Activated CD4-positive, alpha-beta T cell treated with anti-CD3 and anti-CD28 coated beads, Interleukin-2, Interleukin-4, amounts not matched to agents 100 ng/mL and 50 ng/mL, durations not matched to agents 16 hours and 8 hours (primary cell): ENCODE measurements around the gene TNFAIP8L3.

Experiments
- DNase-seq: peaks from one replicate; pipeline ENCODE4 v3.0.0-alpha.2; 2020; ENCODE audit warnings: low spot score

TNFAIP8L3 gene

DNA sequence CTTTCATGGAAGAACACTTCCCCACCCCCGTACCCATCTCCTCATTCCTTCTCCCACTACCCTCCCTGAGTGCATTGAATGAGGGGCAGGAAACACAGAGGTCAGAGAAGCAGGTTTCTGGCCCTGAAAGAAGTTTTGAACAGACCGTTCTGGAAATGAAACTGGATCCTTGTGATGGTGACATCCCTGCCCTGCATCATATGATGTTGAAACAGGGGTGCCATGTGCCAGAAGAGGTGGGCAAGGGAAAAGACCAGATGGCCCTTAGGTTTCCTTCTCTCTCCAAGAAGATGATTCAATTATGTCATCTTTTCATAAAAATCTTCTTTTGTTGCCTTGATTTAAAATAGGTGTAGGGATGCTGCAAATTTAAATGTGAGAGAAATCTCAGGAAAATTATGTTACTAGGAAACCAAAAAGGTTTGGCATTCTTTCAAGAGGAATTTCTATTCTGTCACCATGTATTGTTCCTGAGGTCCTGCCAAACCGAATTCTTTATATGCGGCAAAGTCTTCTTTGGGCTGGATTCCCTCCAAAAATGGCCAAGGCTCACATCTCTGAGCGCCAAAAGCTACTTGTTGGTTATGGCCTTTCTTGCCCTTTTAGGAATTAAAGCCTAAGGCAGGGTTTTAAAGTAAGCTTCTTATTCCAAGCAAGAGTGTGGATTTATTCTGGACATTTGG, 19.9 kb upstream of the TNFAIP8L3 start:
- DNase-seq = no peak

DNA sequence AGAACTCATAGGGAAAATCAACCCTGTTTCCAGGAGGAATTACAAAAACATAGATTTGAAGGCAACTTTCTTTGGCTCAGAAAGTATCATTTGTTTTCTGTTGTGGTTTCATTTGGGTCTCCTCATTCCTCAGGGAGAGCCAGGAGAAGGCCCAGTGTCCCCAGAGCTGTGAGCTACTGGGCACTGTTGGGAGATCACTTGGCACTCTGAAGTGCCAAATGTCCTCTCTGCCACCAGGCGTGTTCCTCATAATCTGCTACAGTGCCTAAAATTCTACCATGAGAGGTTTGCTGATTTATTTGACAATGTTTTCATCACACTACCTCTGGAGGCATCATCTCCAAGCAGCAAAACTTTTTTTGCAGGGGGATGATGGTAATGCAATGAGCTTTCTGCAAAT, 17.4 kb upstream of the TNFAIP8L3 start:
- DNase-seq = no peak

DNA sequence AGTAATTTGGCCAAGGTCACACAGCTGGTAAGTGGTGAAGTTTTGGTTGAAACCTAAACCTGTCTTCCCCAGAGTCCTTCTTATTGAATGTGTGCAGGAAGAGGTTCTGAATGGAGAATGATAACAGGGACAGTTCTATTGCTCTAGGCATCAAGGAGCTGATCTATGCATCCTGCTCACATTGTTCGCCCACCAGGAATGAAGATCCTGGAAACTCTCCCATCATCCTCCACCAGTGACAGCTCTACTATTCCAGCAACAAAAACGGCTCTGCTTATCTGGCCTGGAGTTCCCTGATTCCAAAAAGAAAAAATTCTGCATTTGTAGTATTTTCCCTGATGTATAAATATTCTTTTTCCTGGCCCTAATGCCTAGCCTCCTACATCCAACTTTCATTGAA, 16.4 kb upstream of the TNFAIP8L3 start:
- no peak for DNase-seq

DNA sequence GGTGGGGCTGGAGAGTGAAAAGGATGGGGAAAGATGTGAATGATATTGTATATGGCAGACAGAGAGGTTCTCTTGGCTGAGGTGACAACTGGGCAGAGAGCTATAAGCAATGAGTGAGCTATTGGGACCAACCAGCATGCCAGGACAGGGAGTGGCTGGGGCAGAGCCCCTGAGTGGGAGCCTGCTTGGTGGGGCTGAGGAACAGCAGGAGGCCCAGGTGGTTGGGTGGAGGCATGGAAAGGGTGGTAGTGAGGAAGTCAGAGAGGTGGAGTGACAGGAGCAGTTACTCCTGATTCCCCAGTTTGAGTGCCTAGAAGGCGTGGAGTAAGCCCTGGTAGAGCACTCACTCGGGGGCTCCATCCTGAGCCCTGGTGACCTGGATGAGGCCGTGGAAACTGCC, 15.5 kb upstream of the TNFAIP8L3 start:
- no peak for DNase-seq

DNA sequence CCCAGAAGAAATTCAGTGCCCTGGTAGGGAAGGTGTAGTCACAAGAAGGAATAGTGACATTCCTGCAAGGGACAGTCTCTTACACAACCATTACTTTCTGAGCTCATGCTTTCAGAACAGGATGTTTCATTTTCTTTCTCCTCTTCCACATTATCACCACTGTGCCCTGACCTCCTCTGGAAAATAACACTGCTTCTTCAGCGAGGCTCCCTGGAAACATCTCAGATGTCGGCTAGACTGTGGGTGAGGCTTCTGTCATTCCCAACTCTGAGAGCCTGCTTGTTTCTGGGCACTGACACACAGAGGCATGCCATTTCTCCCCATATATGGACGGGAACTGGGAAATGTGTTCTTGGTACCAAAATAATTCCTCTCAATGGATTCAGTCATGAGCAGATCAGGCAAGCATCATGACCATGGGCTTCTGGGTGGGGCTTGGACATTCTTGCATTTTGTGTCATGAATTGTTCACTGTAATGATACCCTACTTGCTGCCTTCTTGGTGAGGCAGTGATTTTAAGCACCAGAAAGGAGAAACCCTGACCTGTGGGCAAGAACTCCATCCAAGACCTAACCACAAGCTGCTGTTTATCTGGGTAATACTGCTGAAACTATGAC, 14.3 kb upstream of the TNFAIP8L3 start:
- DNase-seq = no peak

DNA sequence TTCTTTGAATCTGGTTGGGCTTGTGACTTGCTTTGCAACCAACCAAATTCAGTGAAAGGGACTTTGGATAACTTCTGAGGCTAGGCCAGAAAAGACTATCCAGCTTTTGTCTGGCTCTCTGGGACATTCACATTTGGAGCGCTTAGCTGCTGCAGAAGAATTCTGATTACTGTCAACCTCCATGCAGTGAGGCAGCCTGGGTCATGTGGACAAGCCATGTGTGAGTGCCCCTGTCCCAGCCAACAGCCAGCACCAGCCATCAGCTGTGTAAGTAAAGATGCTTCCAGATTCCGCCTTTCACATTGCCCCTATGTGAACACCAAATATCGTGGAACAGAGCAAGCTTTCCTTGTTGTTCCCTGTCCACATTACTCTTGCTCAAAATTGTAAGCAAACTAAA, 12.9 kb upstream of the TNFAIP8L3 start:
- no peak for DNase-seq

DNA sequence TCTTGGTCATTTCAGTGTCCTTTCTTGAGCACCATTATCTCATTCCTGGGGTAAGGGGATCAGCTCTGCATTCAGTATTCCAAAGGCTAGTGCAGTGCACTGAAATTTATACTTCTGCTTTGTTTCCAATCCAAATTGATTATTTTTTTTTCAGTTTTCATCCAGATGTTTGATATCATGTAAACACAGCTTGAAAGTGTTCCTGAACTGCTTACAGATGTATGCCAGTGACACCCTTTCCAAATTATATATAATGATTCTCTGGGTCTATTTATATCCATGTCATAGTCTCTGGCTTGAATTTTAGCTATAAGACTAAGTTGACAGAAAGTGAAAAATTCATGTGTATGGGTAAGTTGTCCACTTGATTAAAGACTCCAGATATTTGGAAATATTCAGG, 11.8 kb upstream of the TNFAIP8L3 start:
- DNase-seq = no peak

DNA sequence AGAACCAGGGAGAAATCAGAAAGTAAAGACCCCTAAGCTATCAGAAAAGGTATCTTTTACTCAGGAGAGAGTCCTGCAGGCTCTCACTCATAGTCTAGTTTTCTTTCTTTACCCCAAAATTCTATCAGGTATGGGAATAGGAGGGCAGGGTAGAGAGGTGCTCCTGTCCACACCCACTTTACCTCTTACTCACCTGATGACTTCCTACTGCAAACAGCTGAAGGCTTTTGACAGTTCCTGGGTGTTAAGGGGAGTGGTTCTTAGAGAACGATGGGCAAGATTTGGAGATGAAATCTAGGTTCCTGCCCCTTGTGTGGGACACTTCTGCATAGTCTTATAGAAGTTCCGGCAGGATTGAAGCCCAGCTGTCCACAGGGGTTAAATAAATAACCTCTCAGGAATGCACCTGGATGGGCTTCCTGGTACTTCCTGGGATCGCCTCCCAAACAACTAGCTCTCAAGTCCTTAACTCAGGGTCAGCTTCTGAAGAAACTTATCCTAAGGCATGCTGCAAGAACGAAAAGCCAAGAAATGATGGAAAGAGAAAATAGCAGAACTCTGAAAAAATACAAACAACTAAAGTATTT, 10.8 kb upstream of the TNFAIP8L3 start:
- DNase-seq = no peak

DNA sequence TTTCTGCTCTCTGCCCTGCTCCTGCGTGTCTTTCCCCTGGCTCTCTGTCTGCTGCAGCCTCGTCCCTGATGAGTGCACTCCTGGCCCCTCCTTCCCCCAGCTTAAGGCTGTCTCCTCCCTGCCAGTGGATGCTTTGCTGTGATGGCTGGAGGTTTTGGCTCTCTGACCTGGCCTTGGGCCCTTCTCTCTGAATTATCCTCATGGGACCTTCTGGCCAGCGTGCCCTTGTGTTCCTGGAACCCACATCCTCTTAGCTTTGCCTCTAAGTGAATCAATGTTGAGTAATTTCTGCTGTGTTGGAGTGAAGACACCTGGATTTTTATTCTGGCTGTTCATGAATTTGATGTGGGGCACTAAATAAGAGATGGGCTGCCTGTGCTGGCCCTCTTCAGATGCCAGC, 9.8 kb upstream of the TNFAIP8L3 start:
- no peak for DNase-seq

DNA sequence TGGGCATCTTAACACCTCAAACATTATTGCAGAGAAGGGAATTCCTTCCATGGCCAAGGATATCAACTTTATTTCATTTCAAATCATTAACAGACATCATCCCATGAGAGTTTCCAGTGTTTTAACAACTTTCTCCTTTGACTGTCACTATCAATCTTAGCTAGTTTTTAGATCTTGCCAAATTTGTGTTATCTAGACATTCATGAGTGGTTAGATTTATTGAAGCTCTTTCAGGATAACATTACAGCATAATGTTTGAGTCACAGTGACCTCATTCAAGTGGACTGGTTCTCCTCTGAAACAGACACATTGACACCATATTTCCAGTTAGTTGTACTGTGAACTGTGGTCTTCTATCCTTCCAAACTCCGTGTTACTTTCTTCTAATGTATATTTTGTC, 8.6 kb upstream of the TNFAIP8L3 start:
- DNase-seq = no peak

DNA sequence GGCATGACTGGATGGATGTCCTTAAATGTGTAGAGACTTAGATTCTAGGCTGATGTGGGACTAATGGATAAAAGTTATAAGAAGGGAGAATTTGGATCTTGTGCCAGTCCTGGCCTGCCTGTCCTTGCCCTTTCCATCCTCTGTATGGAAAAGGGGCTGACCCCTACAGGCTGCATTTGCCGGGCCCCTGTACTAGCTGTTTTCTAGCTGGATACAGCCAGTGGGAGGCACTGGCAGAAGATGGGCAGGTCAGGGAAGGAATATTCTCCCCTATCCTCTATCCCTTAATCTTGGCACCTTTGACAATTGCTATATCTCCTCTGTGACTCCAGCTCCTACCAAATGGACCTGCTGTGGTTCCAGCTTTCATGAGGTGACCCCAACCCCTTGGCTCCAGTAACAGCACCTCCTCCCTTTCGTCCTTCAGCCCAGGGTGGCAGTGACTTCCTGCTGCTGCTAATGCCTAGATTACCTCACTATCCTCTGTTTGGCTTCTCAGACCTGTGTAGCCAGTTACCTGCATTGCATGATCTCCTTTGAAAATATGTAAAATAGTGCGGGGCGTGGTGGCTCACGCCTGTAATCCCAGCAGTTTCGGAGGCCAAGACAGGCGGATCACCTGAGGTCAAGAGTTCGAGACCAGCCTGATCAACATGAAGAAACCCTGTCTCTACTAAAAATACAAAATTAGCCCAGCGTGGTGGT, 6.2 kb upstream of the TNFAIP8L3 start:
- no peak for DNase-seq

DNA sequence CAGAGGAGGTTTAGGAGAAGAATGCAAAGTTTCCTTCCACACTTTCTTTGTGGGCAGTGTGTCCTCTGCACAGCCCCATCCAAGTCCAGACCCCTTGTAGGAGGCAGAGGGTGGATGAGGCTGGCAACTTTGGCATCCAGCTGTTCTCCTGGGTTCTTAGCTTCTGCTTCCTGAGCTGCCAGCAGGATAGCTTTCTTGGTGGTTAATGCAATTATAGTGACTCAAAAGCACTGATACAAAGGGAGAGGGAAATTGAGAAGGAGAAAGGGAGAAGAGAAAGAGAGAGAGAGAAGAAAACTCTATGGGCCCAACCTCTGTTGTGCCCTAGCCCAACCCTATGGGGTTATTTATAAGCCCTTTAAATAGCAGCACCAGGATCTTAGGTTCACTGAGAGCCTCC, 4.5 kb upstream of the TNFAIP8L3 start:
- DNase-seq = no peak

DNA sequence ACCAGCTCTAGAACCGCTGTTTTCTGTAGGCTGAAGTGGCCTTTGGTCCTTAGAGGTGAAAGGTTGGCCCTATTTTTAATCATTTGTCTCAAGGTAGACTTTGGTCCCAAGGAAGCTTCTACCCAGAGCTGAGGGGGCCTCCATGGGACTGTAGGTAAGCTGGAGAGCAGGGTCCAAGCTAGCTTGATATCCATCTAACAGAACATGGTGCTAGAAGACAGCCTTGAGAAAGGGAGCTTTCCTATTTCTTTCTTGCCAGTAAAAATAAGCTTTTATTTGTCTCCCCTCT, 3.6 kb upstream of the TNFAIP8L3 start:
- no peak for DNase-seq

DNA sequence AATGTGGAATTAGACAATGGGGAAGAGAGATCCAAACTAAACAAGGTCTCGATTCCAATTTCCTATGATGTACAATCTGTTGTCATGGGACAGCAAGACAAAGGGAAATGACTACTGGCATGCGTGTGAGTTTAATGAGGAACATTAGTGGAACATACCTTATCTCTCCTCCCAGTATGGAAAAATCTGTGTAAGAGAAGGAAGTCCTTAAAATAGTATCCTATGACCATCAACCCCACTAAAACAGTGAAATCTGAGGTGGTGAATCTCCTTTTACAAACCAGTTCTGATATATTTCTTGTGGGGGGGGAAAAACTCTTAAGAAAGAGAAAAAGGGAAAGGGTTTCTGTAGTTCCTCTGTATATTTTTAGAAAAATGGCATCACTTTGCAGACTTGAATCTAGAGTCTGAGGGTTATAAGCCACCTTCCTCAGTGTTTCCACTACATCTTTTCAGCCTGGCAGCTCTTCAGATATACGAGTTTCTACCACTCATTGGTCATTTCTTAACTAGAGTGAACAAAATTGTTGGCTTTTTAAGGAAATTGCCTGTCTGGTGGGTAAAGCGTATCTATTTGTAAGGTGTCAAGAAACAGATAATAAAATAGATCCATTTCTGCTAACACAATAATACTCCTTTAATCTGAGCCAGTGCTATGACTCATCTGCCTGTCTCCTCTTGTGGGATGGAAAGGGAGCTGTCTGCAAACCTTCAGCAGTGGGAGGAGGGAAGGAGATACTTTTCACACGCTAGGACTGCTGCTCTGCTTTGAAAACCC, 3.0 kb upstream of the TNFAIP8L3 start:
- DNase-seq = no peak

DNA sequence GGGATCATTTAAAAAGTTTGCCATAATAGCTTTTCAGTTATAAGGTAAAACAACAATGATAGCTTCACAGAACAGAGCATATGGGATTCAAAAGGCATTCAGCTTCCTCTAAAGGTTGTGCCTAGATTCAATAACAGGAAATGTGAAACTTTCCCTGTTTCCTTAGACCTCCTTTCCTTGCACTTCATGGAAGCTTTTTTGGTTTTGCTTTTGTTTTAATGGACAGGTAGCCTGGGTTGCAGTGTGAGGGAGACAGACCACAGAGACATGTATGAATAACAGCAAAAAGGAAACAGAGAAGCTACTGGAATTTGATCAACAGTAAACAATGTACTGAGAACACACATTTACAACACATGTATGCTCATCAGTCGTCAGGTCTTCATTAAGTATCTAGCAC, 2.3 kb upstream of the TNFAIP8L3 start:
- no peak for DNase-seq

DNA sequence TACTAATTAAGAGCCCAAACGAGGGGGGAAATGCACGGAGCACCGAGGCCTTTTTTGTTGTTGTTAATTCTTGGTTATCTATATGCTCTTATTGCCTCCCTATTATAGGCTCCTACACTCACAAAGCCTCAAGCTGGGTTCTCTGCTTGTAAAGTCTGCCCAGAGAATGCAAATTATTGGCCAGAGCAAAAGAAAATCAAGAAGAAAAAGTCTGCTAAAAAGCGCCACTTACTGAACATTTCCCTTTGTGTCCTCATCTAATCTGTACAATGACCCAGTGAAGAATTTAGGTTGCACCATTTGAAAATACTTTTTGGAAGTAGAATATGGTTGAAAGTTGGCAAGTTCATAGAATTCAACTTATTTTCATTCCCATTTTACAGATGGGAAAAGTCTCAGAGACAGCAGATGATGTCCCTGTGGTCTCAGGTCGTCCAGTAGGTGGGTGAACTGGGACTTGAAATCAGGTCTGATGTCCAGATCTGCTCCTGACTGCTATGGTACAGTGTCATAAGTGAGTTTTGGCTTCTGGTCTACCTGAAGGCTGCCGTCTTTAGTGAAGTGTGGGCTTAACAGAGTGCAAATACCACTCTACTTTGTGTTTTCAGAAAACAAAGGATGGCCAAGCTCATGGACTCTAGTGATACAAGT, 1.1 kb upstream of the TNFAIP8L3 start:
- no peak for DNase-seq

DNA sequence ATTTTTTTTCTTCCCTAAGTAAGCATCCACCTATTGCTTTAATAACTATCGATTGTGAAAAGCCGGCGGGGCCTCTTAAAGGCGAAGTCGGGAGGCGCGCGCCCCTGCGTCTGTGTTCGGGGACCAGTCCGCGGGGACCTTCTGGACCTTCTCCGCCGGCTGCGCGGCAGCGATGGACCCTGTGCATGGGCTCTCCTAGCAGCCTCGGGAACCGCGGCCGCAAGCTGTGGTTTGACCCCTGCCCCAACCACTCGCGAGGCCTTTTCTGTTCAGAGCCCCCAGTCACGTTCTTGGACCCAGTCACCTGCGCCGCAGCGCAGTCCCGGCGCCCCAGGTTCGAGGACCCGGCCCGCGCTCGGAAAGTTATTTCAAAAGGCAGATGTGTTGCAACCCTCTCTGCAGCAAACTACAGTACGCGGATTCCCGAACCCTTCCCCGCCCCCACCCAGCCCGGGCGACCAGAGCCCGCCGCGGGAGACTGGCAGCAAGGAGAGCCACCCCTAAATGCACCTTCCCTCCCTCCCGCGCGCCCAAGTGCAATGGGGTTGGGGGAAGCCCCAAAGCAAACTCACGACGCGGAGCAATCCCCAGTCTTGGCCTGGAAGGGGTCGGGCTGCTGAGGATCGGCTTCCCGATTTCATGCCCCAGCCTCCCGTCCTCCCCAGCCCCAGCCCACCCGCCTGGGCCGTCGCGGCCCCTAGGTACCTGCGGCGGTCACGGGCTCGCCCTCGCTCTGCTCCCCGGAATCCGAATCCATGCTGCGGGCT, 684 bp downstream of the TNFAIP8L3 start:
- DNase-seq = no peak

DNA sequence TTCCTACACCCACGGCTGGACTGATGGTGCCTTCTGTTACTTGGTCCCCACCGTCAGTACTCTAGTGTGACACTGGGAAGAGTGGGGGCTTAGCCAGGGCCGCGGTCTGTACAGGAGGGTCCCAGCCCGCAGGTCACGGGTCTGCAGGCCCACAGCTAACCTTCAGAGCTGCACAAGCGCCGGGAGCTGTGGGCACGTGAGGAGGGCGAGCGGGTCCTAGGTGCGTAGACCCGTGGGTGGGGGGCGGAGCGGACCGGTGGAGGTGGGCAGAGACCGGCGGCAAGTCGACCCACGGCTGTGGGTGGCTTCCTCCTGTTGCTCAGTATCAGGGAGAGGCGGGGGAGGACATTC, 1.2 kb downstream of the TNFAIP8L3 start:
- DNase-seq = no peak

DNA sequence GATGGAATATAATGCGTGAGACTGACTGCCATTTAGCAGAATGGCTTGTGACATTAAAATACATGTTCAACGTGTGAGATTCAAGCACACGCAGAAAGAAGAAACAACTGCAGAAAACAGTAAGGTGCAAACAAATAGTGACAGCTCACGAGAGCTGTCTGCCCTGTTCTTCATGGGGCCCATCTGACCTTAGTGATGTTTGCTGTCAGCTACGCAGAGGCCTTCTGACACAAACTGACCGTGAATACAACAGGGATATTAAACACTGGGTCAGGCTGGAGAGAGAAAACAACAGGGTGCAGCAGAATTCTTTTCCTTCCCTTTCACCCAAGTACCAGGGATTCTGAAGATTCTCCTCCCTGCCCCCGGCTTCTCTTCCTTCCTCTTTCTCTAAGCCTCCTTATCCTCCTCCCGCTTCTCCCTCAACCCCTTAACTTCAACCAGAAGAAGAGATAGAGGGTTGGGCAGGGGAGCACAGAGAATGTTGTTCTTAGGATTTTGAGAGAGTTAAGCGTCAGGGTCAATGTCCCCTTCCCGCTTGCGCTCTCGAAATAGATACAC, 2.1 kb downstream of the TNFAIP8L3 start:
- DNase-seq = no peak

DNA sequence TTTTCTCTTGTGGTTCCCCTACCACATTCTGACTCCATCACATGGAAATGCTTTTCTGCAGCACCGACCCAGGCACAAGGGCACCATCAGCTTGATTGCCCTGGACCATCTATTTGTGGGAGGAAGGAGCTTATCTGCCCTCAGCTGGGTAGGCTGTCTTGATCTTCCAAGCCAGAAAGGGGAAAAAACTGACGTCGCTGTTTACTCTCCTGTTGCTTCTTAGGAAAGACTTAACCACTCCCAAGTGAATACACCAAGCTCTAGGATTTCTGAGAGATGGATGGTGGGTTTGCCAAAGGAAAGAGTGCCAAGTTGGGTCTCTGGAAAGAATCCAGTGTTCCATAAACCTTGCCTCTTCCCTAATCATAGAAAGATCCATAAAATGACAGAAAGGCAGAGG, 4.0 kb downstream of the TNFAIP8L3 start:
- DNase-seq = no peak
